ENCODE data around the gene FBN1. TPM values are rescaled to one million over a fixed set of nuclear protein-coding genes. Genes with fewer than 3 reads are reported as not detected.

FBN1 gene
- total RNA-seq, result 0.52 TPM

DNA sequence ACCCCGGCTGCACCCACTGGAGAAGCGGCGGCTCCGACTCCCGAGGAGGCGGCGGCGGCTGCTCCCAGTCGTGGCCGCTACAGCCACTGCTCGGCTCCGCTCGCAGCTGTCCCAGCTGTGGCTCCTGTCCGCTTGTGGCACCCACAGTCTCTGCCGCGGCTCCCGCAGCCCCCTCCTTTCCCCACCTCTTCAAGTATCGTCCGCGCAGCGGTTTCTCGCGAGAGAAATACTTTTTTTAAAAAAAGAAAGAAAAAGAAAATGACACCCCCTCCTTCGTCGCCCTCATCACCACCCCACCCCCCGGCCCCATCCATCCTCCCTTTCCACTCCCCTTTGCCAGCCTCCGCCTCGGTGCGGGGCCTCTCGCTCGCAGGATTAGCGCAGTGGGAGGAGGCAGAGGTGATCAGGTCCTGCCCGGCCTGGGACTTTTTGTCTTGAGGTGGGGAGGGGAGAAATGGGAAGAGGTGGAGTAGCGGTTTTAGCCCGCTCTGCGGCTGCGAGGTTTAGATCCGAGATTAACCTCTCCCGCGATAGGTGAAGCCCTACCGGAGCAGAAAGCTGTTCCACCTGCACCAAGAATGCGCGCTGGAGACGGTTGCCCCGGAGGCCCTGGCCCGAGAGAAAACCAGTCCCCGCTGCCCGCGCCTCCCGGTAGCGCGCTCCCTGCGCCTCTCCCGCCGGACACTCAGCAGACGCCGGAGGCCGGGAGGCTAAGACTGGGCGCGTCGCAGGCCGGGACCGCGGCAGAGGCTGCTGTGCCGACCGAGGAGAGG lies at the start of gene FBN1:
Gene FBN1, minus strand, starts transcription at position 152 of the 773 bp plus-strand sequence. CDS start 940 bp downstream, outside the sequence.
- Histone ChIP-seq H3K4me1 (ENCODE audit: insufficient read depth, low read length) (peaks cover 8% of the 10 kb centered on the region), H3K9me3 (ENCODE audit: low read depth, low read length) (no peaks in the 10 kb centered on the region), H3K4me3 (ENCODE audit: low read length) (no peak within 1 kb of the TSS), H3K27me3 (ENCODE audit: insufficient read depth, low read length) (peaks cover 34% of the 10 kb centered on the region)

GRCh38 chr15:48693484-48693883 lies 48.0 kb upstream of the FBN1 start:
- no peak overlapping the region for H3K4me3 ChIP-seq (ENCODE audit: low read length)
- H3K27me3 ChIP-seq (ENCODE audit: insufficient read depth, low read length), result no peaks in the 10 kb centered on the region
- H3K4me1 ChIP-seq (ENCODE audit: insufficient read depth, low read length), result no peaks in the 10 kb centered on the region
- H3K9me3 ChIP-seq (ENCODE audit: low read depth, low read length), result no peaks in the 10 kb centered on the region

DNA sequence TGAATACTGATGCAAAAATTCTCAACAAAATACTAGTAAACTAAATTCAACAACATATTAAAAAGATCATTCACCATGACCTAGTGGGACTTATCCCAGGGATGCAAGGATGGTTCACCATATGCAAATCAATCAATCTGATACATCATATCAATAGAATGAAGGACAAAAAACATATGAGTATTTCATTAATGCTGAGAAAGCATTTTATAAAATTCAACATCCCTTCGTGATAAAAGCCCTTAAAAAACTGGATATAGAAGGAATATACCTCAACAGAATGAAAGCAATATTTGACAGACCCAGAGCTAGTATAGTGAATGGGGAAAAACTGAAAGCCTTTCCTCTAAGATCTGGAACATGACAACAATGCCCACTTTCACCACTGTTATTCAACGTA lies 43.0 kb upstream of the FBN1 start:
- H3K9me3 ChIP-seq (ENCODE audit: low read depth, low read length), result no peaks in the 10 kb centered on the region
- no peak overlapping the region for H3K4me3 ChIP-seq (ENCODE audit: low read length)
- no peaks in the 10 kb centered on the region for H3K4me1 ChIP-seq (ENCODE audit: insufficient read depth, low read length)
- H3K27me3 ChIP-seq (ENCODE audit: insufficient read depth, low read length), result no peaks in the 10 kb centered on the region

DNA sequence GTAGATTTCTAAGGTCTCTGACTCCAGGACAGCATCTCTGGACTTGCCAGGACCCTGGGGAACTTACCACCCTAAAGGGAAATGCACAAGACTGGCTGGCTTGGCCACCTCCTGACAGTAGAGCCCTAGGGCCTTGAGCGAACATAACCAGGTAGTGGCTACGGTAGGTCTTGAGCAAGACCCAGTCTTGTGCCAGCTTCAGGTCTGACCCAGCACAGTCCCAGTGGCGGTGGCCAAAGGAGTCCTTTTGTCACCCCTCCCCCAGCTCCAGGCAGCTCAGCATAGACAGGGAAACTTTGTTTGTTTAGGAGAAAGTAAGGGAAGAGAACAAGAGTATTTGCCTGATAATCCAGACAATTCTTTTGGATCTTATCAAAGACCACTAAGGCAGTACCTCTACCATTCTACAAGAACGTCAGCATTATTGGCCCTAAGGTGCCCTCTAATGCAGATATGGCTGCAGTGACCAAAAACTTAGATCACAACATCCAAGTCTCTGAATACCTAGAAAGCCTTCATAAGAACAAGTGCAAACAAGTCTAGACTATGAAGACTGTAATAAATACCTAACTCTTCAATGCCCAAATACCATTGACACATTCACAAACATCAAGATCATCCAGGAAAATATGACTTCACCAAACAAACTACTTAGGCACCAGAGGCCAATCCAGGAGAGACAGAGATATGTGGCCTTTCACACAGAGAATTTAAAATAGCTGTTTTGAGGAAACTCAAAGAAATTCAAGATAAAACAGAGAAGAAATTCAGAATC lies 38.7 kb upstream of the FBN1 start:
- H3K4me3 ChIP-seq (ENCODE audit: low read length), result no peak overlapping the region
- no peaks in the 10 kb centered on the region for H3K4me1 ChIP-seq (ENCODE audit: insufficient read depth, low read length)
- no peaks in the 10 kb centered on the region for H3K9me3 ChIP-seq (ENCODE audit: low read depth, low read length)
- H3K27me3 ChIP-seq (ENCODE audit: insufficient read depth, low read length), result no peaks in the 10 kb centered on the region

DNA sequence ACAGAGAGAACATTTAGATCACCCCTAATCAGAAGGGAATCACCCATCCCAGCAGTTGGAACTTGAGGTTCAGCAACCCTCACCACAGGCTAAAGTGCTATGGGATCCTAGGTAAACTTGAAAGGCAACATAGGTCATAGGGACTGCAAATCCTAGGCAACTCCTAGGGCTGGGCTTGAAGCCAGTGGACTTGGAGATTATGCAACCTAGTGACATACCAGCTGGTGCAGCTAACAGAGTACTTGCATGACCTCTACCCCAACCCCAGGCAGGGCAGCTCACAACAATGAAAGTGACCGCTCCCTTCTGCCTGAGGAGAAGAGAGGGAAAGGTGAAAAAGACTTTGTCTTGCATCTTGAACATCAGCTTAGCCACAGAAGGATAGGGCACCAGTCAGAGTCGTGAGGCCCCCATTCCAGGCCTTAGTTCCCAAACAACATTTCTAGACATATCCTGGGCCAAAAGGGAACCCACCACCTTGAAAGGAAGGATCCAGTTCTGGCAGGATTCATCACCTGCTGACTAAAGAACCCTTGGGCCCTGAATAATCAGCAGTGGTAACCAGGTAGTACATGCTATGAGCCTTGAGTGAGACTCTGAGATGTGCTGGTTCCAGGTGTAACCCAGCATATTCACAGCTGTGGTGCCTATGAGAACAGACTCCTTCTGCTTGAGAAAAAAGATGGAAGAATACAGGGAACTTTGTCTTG lies 37.6 kb upstream of the FBN1 start:
- no peaks in the 10 kb centered on the region for H3K4me1 ChIP-seq (ENCODE audit: insufficient read depth, low read length)
- H3K4me3 ChIP-seq (ENCODE audit: low read length), result no peak overlapping the region
- no peaks in the 10 kb centered on the region for H3K27me3 ChIP-seq (ENCODE audit: insufficient read depth, low read length)
- no peaks in the 10 kb centered on the region for H3K9me3 ChIP-seq (ENCODE audit: low read depth, low read length)

- no peaks in the 10 kb centered on the region for H3K4me1 ChIP-seq (ENCODE audit: insufficient read depth, low read length)
- no peak overlapping the region for H3K4me3 ChIP-seq (ENCODE audit: low read length)
- H3K27me3 ChIP-seq (ENCODE audit: insufficient read depth, low read length), result no peaks in the 10 kb centered on the region
- H3K9me3 ChIP-seq (ENCODE audit: low read depth, low read length), result no peaks in the 10 kb centered on the region
Observed at GRCh38 chr15:48681353-48681752, 35.8 kb upstream of the FBN1 start.

- Histone ChIP-seq H3K4me1 (ENCODE audit: insufficient read depth, low read length) (no peaks in the 10 kb centered on the region), H3K4me3 (ENCODE audit: low read length) (no peak overlapping the region), H3K9me3 (ENCODE audit: low read depth, low read length) (no peaks in the 10 kb centered on the region), H3K27me3 (ENCODE audit: insufficient read depth, low read length) (no peaks in the 10 kb centered on the region)
Observed at GRCh38 chr15:48680841-48681240, 35.3 kb upstream of the FBN1 start.

GRCh38 chr15:48679952-48680351 lies 34.4 kb upstream of the FBN1 start:
- H3K9me3 ChIP-seq (ENCODE audit: low read depth, low read length), result no peaks in the 10 kb centered on the region
- H3K27me3 ChIP-seq (ENCODE audit: insufficient read depth, low read length), result no peaks in the 10 kb centered on the region
- H3K4me3 ChIP-seq (ENCODE audit: low read length), result no peak overlapping the region
- H3K4me1 ChIP-seq (ENCODE audit: insufficient read depth, low read length), result no peaks in the 10 kb centered on the region

DNA sequence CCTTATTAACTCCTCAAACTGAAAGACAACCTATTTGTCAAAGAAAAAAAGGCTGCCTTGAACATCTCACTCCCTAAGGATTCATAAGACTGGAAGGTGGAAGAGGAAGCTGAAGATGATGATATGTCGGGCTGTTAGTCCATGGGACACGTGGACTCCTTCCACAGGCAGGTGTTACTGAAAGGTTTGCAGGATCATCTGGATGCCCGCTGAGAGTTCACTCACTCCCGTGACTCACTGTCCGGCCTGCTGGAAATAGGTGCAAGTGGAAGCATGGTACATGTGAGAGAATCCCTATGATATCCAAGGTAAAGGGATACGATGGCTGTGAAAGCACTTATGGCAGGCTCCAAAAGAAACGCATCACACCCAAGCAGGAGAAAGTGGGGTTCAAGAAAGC lies 33.3 kb upstream of the FBN1 start:
- Histone ChIP-seq H3K9me3 (ENCODE audit: low read depth, low read length) (no peaks in the 10 kb centered on the region), H3K27me3 (ENCODE audit: insufficient read depth, low read length) (no peaks in the 10 kb centered on the region), H3K4me1 (ENCODE audit: insufficient read depth, low read length) (no peaks in the 10 kb centered on the region), H3K4me3 (ENCODE audit: low read length) (no peak overlapping the region)

DNA sequence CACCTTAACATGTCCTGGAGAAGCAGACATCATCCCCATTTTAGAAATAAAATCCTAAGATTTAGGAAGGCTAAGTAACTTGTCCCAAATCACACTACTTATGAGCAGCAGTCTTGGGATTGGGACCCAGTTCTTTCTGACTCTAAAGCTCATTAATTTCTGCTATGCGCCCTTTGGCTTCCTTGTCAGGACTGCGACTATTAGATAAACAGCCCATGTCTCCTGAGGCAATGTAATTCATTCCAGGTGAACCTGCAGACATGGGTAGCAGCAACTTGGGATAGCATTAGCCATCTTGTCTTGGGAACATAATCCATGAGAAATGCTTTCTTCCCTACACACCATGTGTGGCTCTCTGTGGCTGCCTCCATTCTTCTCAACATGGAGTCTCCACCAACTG lies 32.3 kb upstream of the FBN1 start:
- Histone ChIP-seq H3K4me3 (ENCODE audit: low read length) (no peak overlapping the region), H3K9me3 (ENCODE audit: low read depth, low read length) (no peaks in the 10 kb centered on the region), H3K4me1 (ENCODE audit: insufficient read depth, low read length) (no peaks in the 10 kb centered on the region), H3K27me3 (ENCODE audit: insufficient read depth, low read length) (no peaks in the 10 kb centered on the region)

- H3K9me3 ChIP-seq (ENCODE audit: low read depth, low read length), result no peaks in the 10 kb centered on the region
- no peaks in the 10 kb centered on the region for H3K4me1 ChIP-seq (ENCODE audit: insufficient read depth, low read length)
- no peaks in the 10 kb centered on the region for H3K27me3 ChIP-seq (ENCODE audit: insufficient read depth, low read length)
- no peak overlapping the region for H3K4me3 ChIP-seq (ENCODE audit: low read length)
Observed at GRCh38 chr15:48675436-48675835, 29.9 kb upstream of the FBN1 start.

GRCh38 chr15:48674876-48675275 lies 29.4 kb upstream of the FBN1 start:
- no peaks in the 10 kb centered on the region for H3K9me3 ChIP-seq (ENCODE audit: low read depth, low read length)
- H3K27me3 ChIP-seq (ENCODE audit: insufficient read depth, low read length), result no peaks in the 10 kb centered on the region
- no peak overlapping the region for H3K4me3 ChIP-seq (ENCODE audit: low read length)
- H3K4me1 ChIP-seq (ENCODE audit: insufficient read depth, low read length), result no peaks in the 10 kb centered on the region

DNA sequence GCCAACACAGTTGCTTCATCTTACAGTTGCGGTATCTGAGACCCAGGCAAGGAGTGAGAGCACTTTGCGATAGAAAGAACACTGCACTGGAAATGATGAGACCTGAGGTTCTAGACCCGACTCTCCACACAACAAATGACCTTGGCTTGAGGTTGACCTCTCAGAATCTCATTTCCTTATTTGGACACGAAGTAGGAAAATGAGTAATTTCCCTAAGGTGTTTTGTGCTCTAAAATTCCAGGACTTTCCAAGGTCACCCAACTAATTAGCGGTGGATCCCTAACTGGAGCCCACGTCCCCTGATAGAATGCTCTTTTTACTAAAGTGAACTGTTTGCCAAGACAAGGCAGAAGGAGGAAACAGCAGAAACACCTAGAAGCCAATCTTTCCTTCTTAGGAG lies 26.7 kb upstream of the FBN1 start:
- Histone ChIP-seq H3K4me3 (ENCODE audit: low read length) (no peak overlapping the region), H3K4me1 (ENCODE audit: insufficient read depth, low read length) (no peaks in the 10 kb centered on the region), H3K9me3 (ENCODE audit: low read depth, low read length) (no peaks in the 10 kb centered on the region), H3K27me3 (ENCODE audit: insufficient read depth, low read length) (no peaks in the 10 kb centered on the region)

DNA sequence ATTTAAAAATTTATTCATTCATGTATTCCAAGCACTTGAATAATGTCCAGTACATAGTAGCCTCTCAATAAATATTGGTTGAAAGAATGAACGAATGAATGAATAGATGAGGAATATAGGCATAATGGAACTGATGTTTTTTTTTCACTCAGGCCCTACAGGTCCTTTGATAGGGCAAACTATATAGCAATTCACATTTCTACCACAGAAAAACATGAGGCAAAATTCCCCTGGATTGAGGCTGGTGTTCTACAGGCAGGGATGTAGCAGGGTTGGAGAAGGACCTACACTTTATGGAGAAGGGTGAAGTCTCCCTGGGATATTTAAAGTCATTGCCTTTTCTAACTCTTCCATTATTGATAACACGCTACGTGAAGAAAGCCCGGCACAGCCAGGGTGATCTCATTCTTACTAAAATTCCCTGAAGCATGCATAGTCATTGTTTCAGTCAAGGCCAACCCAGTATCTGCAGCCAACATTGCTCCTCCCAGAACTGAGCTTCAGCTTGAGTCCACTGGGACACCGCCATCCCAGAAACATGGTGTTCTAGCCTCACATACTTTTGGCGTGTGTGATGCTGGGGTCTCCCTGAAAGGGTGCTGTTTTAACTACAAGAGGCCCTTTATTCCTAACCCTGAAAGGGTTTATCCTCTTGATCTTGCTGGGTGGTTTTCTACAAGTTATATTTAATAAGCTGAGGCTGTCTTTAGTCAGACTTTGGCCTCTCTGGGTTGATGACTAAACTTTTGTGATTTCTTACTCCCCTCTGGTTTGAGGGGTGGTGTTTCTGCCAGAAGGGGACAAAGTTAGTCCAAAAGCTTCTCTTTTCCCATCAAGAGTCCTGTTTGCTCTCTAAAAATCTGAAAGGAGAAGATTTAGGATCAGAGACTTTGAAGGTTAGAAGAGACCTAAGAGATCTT lies 25.9 kb upstream of the FBN1 start:
- H3K27me3 ChIP-seq (ENCODE audit: insufficient read depth, low read length), result no peaks in the 10 kb centered on the region
- H3K4me1 ChIP-seq (ENCODE audit: insufficient read depth, low read length), result no peaks in the 10 kb centered on the region
- H3K4me3 ChIP-seq (ENCODE audit: low read length), result no peak overlapping the region
- no peaks in the 10 kb centered on the region for H3K9me3 ChIP-seq (ENCODE audit: low read depth, low read length)
